GM21423 (cell line): Measurements from ENCODE around the gene CTNNA2.

Experiments
- ATAC-seq: cut with Tn5 transposase; IDR thresholded peaks from one replicate; pipeline ENCODE4 v1.9.1; 2021; ENCODE audit warnings: mild to moderate bottlenecking, moderate library complexity; ENCODE audit not compliant: unreplicated experiment

Gene CTNNA2

DNA sequence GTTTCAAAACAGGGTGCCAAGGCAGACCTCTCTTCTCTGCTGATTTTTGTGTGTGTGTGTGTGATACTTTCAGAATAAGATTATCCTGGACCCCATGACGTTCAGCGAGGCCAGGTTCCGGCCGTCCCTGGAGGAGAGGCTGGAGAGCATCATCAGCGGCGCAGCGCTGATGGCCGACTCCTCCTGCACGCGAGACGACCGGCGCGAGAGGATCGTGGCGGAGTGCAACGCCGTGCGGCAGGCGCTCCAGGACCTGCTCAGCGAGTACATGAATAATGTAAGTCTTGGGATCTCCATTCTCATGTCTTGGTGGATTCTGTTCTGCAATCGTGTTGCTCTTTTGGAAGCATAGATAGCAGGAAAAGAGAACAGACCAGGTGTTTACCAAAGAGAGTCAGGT lies 396.7 kb downstream of the CTNNA2 start:
- ATAC-seq = no peak

DNA sequence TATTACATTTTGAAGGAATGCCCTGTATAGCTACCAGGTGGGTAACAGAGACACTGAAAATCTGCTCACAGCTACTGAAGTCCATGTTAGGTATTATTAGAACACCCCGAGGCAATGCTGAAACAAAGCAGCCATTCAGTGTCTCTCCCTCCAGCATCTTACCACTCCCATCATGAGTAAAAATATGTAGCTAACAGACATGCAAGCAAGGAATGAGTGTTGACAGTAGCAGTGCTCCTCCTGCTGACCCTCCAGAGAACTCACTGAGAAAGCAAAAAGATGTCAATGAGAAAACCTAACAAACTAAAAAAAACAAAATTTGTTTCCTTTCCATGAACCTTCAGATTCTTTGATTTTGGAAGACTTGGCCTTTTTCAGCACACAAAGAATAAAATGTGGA lies 397.8 kb downstream of the CTNNA2 start:
- ATAC-seq = no peak

DNA sequence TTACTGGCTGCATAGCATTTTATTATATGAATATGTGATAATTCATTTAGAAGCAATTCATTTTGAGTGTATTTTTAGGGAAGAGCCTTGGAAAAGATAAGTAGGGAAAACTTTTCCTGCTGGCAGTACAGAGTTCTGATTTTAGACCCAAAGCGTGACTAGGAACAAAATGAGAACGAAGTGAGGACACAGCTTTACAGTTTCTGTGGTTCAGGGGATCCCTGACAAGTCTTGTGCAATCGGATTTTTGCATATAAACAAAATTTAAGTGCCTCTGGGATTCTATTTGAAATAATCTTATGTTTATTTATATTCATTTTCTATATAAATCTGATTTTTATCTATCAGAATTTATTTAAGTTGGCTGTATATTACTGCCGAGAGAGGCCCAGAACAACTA lies 402.6 kb downstream of the CTNNA2 start:
- ATAC-seq = no peak

DNA sequence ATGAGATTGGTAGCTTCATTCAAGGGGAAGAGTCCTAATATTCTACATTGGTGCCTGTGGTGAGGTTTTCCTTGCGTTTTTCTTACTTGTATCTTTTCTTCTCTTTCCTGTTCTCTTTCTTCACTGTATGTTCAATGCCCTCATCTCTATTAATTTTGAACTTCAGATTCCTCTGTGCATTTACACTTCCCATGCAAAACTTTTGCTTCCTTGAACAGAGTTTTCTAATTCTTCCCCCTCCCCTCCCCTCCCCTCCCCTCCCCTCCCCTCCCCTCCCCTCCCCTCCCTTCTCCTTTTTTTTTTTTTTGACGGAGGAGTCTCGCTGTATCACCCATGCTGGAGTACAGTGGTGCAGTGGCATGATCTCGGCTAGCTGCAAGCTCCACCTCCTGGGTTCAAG lies 403.4 kb downstream of the CTNNA2 start:
- ATAC-seq = no peak

DNA sequence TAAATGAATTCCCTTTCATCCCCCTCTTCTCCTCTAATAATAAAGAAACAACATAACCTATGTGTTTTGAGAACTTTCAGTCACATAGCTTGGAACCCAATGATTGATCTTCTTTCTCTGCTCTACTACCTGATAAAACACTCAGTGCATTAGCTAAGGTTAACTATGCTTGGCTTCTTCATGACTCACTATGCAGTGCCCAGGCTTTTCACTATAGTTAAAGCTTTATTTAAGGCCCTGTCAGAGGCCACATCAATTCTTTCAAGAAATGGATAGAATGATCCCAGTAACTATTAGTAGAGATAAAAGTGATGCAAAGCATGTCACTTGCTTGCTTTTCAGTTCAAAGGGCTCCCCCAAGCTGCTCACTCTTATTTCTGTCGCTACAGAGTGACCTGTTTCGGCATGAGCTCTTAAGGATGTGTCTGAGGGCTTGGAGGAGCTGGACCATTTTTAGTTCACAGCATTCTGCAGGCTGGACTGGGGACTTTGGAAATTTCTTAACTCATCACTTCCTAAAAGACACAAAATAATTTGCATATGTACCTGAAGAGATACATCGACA lies 407.7 kb downstream of the CTNNA2 start:
- no peak for ATAC-seq

DNA sequence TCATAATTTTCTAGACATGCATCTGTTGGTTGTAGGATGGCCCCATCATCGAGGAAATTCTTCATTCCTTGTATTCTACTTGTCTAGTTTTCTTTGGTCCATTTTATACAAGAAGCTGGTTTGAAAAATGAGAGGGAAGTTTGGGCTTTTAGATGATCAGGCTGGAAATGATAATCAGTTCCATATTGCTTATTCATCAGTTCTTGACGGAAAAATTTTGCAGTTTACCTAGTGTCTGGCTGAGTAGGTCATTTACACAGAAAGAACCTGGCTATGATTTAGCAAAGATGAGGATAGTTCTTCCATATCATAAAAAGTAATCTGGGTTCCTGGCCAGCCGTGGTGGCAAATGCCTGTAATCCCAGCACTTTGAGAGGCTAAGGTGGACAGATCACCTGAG lies 416.8 kb downstream of the CTNNA2 start:
- ATAC-seq = no peak

DNA sequence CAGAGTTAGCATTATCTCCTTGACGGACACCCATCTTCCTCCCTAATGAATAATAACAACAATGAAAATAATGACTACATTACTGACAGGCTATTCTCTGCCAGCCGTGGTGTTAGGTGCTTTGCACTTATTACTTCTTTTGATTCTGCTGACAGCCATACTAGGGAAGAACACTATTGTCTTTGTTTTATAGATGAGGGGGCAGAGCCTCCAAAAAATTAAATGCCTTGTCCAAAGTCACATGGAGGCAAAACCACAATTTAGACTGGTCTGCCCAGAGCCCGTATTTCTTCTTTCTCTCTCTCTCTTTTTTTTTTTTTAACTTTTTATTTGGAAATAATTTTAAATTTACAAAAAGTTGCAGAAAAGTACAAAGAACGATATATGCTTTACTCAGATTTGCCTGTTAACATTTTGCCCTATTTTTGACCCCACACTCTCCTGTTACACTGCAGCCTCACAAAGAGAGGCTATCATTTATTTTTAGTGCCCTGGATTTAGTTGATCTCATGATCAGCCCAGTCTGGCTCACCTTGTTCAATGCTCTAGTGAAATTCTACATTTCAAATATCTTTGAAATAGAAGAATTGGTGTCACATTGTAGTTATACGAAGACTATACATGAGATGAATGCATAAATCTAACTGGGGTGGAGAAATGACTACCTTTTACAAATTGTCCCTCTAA lies 422.3 kb downstream of the CTNNA2 start:
- no peak for ATAC-seq

DNA sequence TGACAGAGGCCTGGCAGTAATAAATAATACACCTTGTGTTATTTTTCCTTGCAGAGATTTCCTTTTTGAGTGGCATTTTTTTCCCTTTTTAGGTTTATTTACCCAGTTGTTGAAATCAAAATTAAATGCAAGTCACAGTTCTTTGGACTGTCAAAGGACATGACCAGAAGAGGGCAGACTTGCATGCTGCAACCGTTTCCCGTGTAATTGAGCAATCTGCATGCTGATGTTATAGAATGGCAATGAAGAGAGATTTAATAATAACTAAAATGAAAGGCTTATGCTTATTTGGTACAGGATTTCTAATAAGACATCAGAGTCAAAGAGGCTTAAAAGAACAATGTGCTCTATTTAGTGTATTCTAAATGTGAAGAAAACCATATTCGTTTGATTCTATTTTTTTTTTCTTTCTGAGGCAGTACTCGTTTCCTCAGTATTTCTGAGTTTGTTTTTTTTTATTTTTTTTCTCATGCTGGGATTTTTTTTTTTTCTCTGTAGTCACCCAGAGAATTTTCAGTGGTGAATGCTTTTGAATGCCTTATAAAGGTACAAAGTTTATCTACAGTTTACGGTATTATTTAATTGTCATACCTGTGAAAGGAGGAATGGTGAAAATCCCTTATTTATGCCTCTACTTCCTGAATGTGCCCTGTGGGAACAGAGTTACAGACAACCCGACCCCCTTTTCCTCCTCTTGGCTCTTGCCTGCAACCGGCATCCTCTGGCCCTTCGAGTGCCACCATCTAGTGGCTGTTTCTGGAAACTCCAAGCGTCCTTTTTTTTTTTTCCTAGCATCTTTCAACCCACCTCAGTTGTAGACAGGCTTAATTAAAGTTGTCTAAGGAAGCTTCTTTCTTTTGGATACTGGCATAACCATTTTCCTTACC lies 423.2 kb downstream of the CTNNA2 start:
- ATAC-seq = peak; percentile 74

DNA sequence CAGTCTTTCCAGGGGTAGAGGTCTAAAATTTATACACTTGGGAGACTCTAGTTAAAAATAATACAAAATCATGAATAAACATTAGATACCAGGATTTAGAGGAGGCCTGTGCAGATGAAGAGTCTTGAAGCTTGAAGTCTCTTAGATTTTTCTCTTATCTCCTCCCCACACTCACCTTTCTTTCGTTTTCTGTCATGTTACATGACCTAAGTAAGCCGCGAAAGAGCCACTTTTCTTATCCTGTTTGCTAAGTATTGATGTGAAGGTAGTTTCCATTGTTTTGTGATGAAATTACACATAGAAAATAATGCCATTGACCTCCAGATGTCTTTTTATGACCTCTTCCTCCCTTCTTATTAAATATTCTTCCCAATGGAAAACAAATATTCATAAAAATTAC lies 423.9 kb downstream of the CTNNA2 start:
- no peak for ATAC-seq

DNA sequence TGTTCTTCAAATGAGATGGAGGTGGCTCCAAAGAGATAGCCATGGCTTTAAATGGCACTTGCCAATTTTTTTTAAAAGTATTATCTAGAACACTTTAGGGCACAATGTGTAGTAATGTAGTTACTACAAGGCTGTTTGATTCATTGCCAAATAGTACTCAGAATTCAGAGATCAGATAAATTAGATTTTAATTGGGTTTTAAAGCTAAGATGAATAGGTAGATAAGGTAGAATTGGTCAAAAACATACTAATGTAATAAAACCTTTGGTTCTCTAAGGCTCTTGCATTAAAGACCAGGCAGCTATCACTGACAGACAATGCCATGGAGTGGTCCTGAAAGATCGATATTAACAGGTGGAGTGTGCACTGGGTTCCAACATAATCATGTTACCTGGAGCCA lies 425.8 kb downstream of the CTNNA2 start:
- ATAC-seq = no peak

DNA sequence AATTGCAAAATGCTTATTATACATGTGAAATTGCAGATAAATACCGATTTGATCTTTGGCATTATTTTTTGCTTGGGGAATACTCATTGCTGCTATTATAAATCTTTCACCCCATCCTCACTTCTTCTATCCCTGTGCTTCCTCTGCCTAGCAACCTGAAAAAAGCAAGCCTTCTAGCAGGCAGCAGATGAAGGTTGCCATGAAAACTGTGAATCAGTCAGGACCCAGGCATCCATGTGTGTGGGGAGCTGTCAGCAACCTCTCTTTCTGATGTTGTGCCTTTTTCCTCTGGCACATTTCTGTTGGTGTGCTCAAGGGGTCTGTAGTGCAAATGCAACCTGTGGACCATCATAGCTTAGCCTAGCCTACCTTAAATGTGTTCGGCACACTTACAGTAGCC lies 427.5 kb downstream of the CTNNA2 start:
- ATAC-seq = no peak

DNA sequence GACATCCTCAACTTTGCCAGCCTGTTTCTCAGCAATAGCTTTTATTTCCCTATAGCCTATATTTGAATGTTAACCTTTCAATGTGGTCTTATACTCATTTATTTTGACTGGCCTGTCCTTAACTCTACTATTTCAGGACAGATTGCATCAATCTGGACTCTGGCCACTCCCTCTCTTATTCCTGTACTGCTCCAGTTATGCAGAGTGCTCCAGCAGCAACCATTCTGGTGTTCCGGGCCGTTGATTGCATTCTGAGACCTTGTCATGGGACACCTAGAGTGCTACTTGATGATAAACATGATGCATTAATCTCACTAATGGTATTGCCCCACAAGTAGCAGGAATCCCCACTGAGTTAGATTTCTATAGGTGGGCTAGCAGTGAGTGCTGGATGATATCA lies 428.3 kb downstream of the CTNNA2 start:
- no peak for ATAC-seq

DNA sequence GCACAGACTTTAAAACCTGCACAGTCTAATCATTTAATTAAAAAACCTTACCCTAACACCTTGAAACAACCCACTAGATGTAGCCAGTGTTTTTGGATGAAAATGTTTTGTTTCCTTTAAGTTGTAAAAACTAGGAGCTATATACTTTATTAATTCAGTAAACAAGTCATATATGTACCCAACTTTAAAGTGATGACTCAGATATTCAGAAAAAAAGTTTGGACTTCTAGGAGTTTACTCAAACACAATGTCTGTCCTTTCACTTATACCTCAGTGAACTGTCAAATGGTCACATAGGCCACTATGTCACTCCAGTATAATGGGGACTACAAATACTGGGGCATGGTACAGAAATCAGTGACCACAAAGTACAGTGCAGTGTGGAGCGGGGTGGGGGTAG lies 431.4 kb downstream of the CTNNA2 start:
- ATAC-seq = no peak

DNA sequence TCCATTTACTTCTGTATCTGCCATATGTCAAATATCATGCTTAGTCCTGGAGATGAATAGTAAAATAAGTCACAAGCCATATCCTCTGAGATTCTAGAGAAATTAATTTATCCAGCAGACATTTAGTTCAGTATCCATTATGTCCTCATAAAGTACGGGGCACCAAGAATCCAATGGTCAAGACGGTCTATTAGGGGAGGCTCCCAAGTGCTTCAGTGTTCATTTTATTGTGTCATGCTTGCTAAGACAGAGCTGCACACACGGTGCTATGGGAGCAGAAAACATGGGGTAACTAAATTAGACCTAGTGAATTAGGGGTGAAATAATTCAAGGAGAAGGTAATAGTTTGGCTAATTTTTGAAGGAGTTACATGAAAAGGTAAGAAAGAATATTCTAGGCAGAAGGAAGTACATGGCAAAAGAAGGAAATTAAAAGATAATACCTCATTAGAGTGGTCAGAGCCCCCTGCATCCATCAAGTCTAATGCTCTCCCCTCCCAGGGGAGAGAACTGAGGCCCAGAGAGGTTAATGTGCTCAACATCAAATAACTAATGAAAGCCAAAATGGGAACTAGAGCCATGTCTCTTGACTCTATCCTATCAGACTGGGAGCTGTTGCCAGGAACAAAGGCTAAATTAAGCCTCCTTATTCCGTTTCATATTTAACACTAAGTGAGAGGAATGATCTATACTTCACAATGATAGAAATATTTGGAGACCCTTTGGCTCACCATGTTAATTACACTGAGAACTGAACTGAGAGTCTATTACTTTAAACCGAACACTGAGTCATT lies 433.0 kb downstream of the CTNNA2 start:
- no peak for ATAC-seq

DNA sequence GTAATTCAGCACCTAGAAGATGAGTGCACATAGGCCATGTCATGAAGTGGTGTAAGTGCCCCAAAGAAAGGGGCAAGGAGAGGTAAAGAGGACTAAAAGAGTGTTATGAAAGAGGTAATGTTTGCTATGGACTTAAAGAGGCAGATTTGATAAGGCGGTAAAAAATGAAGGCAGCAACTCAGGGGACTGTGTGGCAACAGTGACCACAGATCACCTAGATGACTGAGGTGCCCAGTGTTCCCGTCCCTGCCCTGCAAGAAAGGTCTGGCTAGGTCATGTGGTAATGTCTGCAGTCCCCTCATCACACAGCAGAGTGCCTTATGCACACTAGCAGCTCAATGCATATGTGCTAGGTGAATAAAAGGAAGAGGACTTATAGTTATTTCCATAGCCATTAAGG lies 434.9 kb downstream of the CTNNA2 start:
- no peak for ATAC-seq

DNA sequence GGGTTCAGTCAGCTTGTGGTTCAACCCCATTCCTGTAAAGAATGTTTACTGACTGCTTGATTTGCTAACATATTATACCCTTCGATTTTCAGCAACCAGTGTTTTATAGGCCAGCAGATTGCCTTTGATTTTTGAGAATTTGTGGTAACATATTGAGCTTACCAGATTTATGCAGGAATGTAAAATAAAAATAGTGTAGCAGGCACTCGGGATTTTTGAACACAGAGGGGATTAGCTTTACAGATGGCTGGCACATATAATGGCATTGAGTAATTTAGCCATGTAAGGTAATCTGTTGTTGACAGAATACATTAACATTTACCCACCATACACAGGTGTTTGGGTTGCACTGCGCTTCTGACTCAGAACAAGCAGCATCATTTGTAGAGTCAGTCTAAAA lies 437.7 kb downstream of the CTNNA2 start:
- no peak for ATAC-seq

DNA sequence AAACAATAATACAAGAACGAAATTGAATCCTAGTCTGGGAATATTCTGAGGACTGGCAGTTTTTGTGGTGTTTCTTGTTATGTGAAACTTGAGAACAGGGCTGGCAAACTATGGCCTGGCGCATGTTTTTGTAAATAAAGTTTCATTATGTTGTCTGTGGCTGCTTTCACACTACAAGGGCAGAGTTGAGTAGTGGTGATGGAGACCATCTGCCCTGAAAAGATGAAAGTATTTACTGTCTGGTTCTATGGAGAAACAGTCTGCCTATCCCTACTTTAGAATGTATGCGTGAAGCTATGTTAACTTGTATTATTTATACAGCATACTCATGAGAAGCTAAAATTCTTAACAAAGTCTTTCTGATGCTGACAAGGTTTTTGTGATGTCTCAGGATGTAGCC lies 439.8 kb downstream of the CTNNA2 start:
- no peak for ATAC-seq

DNA sequence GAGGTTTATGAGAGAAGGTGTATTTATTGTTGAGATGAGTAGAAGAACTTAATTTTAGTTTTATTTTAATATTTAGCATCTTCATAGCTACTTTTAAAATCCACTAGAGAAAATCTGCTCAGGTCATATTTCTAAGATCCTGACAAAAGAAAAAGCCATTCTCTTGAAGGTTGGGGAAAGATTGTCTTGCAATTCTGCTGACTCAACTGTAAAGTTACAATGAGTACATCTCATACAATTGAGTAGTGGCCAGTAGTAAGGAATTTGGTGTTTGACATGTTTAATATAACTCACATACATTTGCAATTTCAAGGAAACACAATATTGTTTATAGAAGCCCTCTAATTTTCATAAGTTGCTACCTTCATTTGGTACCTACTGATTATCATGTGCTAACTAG lies 447.2 kb downstream of the CTNNA2 start:
- ATAC-seq = no peak

DNA sequence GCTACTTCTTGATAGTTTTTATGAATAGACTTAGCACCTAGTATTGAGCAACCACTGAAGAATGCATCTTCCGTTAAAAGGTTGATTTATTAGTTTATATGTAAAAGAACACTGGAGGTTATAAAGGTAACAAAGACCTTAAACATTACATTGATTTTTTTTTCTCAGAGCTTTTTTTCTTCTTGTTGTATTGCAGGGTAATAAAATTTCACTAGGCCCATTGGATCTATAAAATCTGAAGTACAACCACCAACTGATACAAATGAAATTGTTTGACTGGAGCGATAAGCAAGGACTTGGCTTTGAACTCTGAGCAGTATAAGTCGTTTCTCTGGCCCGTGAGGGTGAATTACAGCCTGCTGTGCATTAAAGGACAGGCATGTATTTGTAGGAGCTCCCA lies 447.7 kb downstream of the CTNNA2 start:
- no peak for ATAC-seq

DNA sequence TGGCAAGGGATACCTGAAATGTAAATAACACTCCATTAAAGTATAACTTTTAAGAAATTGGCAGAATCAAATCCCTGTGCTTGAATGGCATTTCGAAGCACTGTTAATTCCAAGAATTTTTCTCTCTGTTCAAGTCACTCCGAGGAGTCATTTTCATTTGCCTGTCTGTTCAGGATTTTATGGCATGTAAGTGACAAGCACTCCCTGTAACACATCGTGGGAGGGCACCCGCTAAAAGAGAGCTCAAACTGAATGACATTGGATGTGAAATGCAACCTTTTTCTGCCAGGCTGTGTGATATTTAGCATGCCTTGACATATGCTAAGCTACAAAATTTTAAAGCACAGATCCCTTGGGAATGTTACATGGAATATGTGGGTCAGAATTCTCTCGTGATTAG lies 452.1 kb downstream of the CTNNA2 start:
- no peak for ATAC-seq

DNA sequence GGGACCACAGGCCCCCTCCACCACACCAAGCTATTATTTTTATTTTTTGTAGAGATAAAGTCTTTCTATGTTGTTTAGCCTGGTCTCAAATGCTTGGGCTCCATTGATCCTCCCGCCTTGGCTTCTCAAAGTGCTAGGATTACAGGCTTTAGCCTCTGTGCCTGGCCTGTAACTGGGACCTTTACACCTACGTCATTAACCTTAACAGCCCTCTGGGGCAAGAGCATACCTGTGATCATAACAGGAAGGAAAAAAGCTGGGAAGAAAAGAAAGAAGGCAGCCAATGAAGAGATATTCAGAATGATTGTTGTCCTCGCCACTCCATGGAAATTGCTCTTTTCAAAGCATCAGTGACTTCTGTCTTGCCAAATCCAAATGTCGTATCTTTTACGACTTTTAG lies 453.5 kb downstream of the CTNNA2 start:
- no peak for ATAC-seq
